IMR-90 (cell line): ENCODE results near the gene KIFAP3.

Source experiments
- CEBPB ChIP-seq: IDR thresholded peaks from 2 replicates; pipeline ENCODE4 v1.6.1; 2012; ENCODE audit warnings: low read depth, low read length, improper control_type of control experiment
- CTCF ChIP-seq: conservative IDR thresholded peaks from 2 replicates; pipeline ENCODE4 v1.5.1; 2012; ENCODE audit warnings: mild to moderate bottlenecking, low read depth, low read length, improper control_type of control experiment
- POLR2A ChIP-seq: IDR thresholded peaks from 2 replicates; pipeline ENCODE4 v1.6.1; 2012; ENCODE audit warnings: mild to moderate bottlenecking, low read depth, low read length

GRCh38 chr1:169951108-169951507, 123.4 kb downstream of the KIFAP3 start:
- TF ChIP-seq POLR2A: no peak
- TF ChIP-seq CEBPB: no peak
- no peak for TF ChIP-seq CTCF
